Measurements from ENCODE around the gene AUTS2.
"Not testable (repeated sequence)": the region's sequence is repeated elsewhere in the genome, so short reads cannot be mapped to it uniquely, and the experiment has no call there.

GRCh38 chr7:70648499-70648861, 1050.2 kb downstream of the AUTS2 start:
- not testable (repeated sequence) for TF ChIP-seq POLR2A, POLR2AphosphoS5, TAF1, POU2F2 (IDR thresholded peaks at IDR 0.05; ENCODE audit: low read depth, low read length)

Data from GM12891 (cell line).